Thymus (tissue), 11 donors: ENCODE data around the gene EEFSEC. TPM values are rescaled to one million over a fixed set of nuclear protein-coding genes. Genes with fewer than 3 reads are reported as not detected.

Experiments used
- DNase-seq, 9 donors: peaks; one replicate each; pipeline ENCODE4 v3.0.0-alpha.2; 2013; ENCODE audit warnings: low spot score in 9 of 9, low read depth in 6 of 9, missing footprints in 1 of 9
- H3K27ac ChIP-seq, 2 donors: one replicate each; pipeline ENCODE4 v1.5.1; 2013; ENCODE audit warnings: control low read depth in 1 of 2, low read depth in 1 of 2, low read length in 1 of 2, mild to moderate bottlenecking in 1 of 2, moderate library complexity in 1 of 2
- H3K27me3 ChIP-seq, 2 donors: one replicate each; pipeline ENCODE4 v1.5.1; 2013; ENCODE audit warnings: low read length in 1 of 2; ENCODE audit not compliant: control insufficient read depth in 2 of 2, insufficient read depth in 1 of 2
- H3K36me3 ChIP-seq, 2 donors: one replicate each; pipeline ENCODE4 v1.5.1; 2013; ENCODE audit warnings: low read length in 1 of 2, mild to moderate bottlenecking in 1 of 2, moderate library complexity in 1 of 2; ENCODE audit not compliant: control insufficient read depth in 2 of 2, insufficient read depth in 2 of 2
- H3K4me1 ChIP-seq, 2 donors: one replicate each; pipeline ENCODE4 v1.5.1; 2013; ENCODE audit warnings: low read length in 2 of 2; ENCODE audit not compliant: control insufficient read depth in 2 of 2, insufficient read depth in 2 of 2
- H3K4me3 ChIP-seq, 2 donors: one replicate each; pipeline ENCODE4 v1.5.1; 2013; ENCODE audit warnings: low read length in 2 of 2, control low read depth in 1 of 2, mild to moderate bottlenecking in 1 of 2
- H3K9me3 ChIP-seq, 2 donors: one replicate each; pipeline ENCODE4 v1.5.1; 2013; ENCODE audit warnings: low read length in 1 of 2, mild to moderate bottlenecking in 1 of 2; ENCODE audit not compliant: control insufficient read depth in 2 of 2, insufficient read depth in 1 of 2
- WGBS: extraction: QIAGEN DNeasy Blood & Tissue Kit; methylation state at CpG from one replicate; pipeline ENCODE4 v1.1.7; 2013; 5-methylcytosine and 5-hydroxymethylcytosine counted together
- polyA plus RNA-seq: library from polyadenylated mRNA; stranded (reverse); fragments of 200-250 nt; gene quantifications from one replicate; pipeline ENCODE4 v1.2.3, GENCODE V29; 2013
- total RNA-seq: library from RNA; stranded (reverse); fragments of 120-200 nt; gene quantifications from one replicate; pipeline ENCODE4 v1.2.4, GENCODE V29; 2013
- donor health status: healthy.

EEFSEC gene
- total and polyA plus RNA-seq, 2 donors: 6.5 to 13.1 TPM

GRCh38 chr3:128239304-128239703 lies 86.0 kb downstream of the EEFSEC start:
- Histone ChIP-seq H3K27me3 (no peaks in the 10 kb centered on the region), H3K36me3 (no peaks in the 10 kb centered on the region), H3K9me3 (no peaks in the 10 kb centered on the region), H3K27ac (no peak overlapping the region), H3K4me3 (no peak overlapping the region), H3K4me1 (peaks cover 4 to 10% of the 10 kb centered on the region in 2 donors)
- no peak for DNase-seq
- WGBS: 96% methylated on average over 3 of the region's 3 CpGs

GRCh38 chr3:128240232-128240631 lies 87.0 kb downstream of the EEFSEC start:
- H3K9me3 ChIP-seq: no peaks in the 10 kb centered on the region
- no peaks in the 10 kb centered on the region for H3K36me3 ChIP-seq
- peaks cover 4 to 10% of the 10 kb centered on the region in 2 donors for H3K4me1 ChIP-seq
- no peak overlapping the region for H3K4me3 ChIP-seq
- H3K27me3 ChIP-seq: no peaks in the 10 kb centered on the region
- no peak for DNase-seq
- 98% methylated on average over 1 of the region's 1 CpG for WGBS
- no peak overlapping the region for H3K27ac ChIP-seq

- Histone ChIP-seq H3K27me3 (no peaks in the 10 kb centered on the region), H3K4me1 (peaks cover 4 to 10% of the 10 kb centered on the region in 2 donors), H3K4me3 (no peak overlapping the region), H3K36me3 (peaks cover 0 to 8% of the 10 kb centered on the region in 2 donors), H3K27ac (no peak overlapping the region), H3K9me3 (no peaks in the 10 kb centered on the region)
- no peak for DNase-seq
- WGBS: 99% methylated on average over 5 of the region's 5 CpGs
These were observed 88.5 kb downstream of the EEFSEC start for GRCh38 chr3:128241741-128242140.

- H3K36me3 ChIP-seq: peaks cover 3 to 20% of the 10 kb centered on the region in 2 donors
- WGBS: 88% methylated on average over 13 of the region's 13 CpGs
- no peak overlapping the region for H3K4me3 ChIP-seq
- peaks cover 4 to 10% of the 10 kb centered on the region in 2 donors for H3K4me1 ChIP-seq
- no peaks in the 10 kb centered on the region for H3K9me3 ChIP-seq
- peak in 3 of 9 donors; percentile 6 to 49 (median 11) for DNase-seq
- H3K27ac ChIP-seq: no peak overlapping the region
- H3K27me3 ChIP-seq: no peaks in the 10 kb centered on the region
These were observed 89.7 kb downstream of the EEFSEC start for GRCh38 chr3:128242818-128243601.

GRCh38 chr3:128243602-128244504 lies 90.6 kb downstream of the EEFSEC start:
- no peak for DNase-seq
- Histone ChIP-seq H3K4me1 (peaks cover 4 to 10% of the 10 kb centered on the region in 2 donors), H3K4me3 (no peak overlapping the region), H3K36me3 (peaks cover 5 to 20% of the 10 kb centered on the region in 2 donors), H3K27me3 (no peaks in the 10 kb centered on the region), H3K9me3 (no peaks in the 10 kb centered on the region), H3K27ac (no peak overlapping the region)
- WGBS: 90% methylated on average over 11 of the region's 11 CpGs

- WGBS: 84% methylated on average over 5 of the region's 5 CpGs
- peaks cover 5 to 20% of the 10 kb centered on the region in 2 donors for H3K36me3 ChIP-seq
- no peak overlapping the region for H3K27ac ChIP-seq
- no peak for DNase-seq
- no peaks in the 10 kb centered on the region for H3K27me3 ChIP-seq
- no peak overlapping the region for H3K4me3 ChIP-seq
- H3K9me3 ChIP-seq: no peaks in the 10 kb centered on the region
- H3K4me1 ChIP-seq: peaks cover 4 to 10% of the 10 kb centered on the region in 2 donors
These were observed 92.2 kb downstream of the EEFSEC start for GRCh38 chr3:128245460-128245859.

GRCh38 chr3:128247666-128248409 lies 94.6 kb downstream of the EEFSEC start:
- H3K9me3 ChIP-seq: no peaks in the 10 kb centered on the region
- no peak overlapping the region for H3K4me3 ChIP-seq
- 81% methylated on average over 6 of the region's 6 CpGs for WGBS
- peaks cover 2 to 7% of the 10 kb centered on the region in 2 donors for H3K4me1 ChIP-seq
- DNase-seq: no peak
- peaks cover 5 to 23% of the 10 kb centered on the region in 2 donors for H3K36me3 ChIP-seq
- H3K27me3 ChIP-seq: no peaks in the 10 kb centered on the region
- no peak overlapping the region for H3K27ac ChIP-seq

GRCh38 chr3:128252083-128252482 lies 98.8 kb downstream of the EEFSEC start:
- Histone ChIP-seq H3K27me3 (no peaks in the 10 kb centered on the region), H3K36me3 (peaks cover 5 to 13% of the 10 kb centered on the region in 2 donors), H3K4me3 (no peak overlapping the region), H3K9me3 (no peaks in the 10 kb centered on the region), H3K4me1 (no peaks in the 10 kb centered on the region), H3K27ac (no peak overlapping the region)
- no peak for DNase-seq
- WGBS: 98% methylated on average over 3 of the region's 3 CpGs
